GM13976 (cell line): ENCODE measurements around the gene NTM.

Experiments
- DNase-seq: peaks from one replicate; pipeline ENCODE4 v3.0.0; 2012; ENCODE audit warnings: low spot score
- CTCF ChIP-seq: IDR thresholded peaks from 2 replicates; pipeline ENCODE4 v1.5.1; 2012; ENCODE audit warnings: borderline replicate concordance, mild to moderate bottlenecking; ENCODE audit not compliant: insufficient read depth; ENCODE audit errors: extremely low read depth, missing control alignments, control extremely low read depth
- in situ Hi-C: fragments of 300-500 bp; cut with MboI; formaldehyde crosslinking; loops from one replicate; pipeline ENCODE4 v1.12.0; 2022; ENCODE audit warnings: low sequenced_read_pairs, mixed read lengths, inconsistent platforms; ENCODE audit not compliant: unreplicated experiment

Gene NTM

GRCh38 chr11:132171031-132171430, 800.6 kb downstream of the NTM start:
- DNase-seq, result no peak
- TF ChIP-seq CTCF, result no peak
- in situ Hi-C loops, result no loop called here

- in situ Hi-C loops, result no loop called here
- no peak for DNase-seq
- no peak for TF ChIP-seq CTCF
Observed at GRCh38 chr11:132174362-132175255, 804.2 kb downstream of the NTM start.

DNA sequence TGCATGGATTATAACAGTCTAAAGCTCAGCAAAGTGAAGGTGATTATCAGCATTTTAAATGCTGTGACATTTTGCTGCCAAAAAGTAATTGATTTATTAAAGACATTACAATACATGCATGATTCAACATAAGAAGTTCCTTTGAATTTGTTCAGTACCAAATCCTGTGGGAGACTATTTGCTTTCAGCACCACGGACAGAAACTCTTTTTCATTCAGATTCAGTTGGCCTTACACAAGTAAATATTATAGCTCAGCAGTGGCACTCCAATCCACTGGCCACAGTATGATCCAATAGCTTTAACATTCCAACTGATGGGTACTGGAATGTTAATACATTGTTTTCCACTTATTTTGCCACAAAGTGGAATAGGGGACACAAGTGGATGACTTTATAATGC, 806.7 kb downstream of the NTM start:
- no peak for DNase-seq
- in situ Hi-C loops, result no loop called here

DNA sequence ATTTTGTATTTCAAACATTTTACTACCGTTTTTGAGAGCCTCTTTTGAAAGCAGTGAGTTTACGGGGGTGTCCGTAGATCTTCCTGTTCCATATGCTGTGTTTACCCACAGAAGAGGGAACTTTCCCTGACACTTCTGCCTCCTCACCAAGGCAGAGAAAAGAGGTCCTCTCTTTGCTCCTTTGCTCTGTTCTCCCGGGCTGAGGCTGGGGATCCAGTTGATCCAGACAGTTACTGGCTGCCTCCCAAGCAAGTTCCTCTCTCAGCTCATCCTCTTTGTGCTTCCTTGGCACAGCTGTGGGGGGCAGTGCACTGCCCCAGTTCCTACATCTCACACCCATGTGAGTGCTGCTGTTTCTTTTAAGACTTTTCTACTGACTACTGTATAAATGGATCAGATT, 813.7 kb downstream of the NTM start:
- no peak for DNase-seq
- TF ChIP-seq CTCF, result no peak
- in situ Hi-C loops, result no loop called here

More for the DNA sequence above, 806.7 kb downstream of the NTM start:
- TF ChIP-seq CTCF, result no peak

DNA sequence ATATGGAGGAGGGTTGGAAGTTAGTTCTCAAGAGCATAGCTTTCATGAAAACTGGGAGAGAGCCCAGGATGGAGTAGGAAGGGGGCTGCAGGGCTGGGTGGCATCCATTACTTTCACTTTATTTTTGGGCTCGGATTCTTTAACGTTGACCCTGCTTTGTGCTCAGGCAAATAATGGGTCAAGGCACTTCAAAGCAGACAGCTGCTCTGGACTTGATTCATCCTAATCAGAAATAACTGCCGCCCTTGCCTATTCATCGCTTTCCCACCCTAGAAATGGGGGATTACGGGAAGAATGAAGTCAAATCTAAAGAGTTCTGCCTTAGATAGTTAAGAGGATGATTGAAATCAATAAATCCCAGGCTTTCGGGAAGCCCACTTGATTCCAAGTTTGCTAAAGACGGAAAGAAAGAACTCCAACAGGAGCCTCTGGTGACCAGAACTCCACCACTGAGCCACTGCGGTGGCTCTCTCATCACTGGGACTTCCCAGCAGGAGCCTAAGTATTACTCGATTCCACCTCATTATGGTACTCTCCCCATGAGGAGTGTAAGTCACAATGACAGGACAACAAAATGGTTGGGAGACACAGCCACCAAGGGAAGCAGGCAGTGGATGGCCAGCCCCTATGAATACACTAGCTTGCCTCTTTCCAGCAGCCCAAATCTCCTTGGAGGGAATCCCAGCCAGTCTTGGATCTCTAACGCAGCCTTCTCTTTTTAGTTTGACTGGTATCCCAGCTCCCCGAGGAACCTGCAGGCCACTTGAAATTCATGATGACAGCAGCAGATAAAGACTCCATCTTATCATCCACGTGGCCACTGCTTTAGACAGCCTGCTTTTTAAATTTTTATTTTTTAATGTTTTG, 815.5 kb downstream of the NTM start:
- TF ChIP-seq CTCF, result no peak
- in situ Hi-C loops, result no loop called here
- no peak for DNase-seq

- in situ Hi-C loops, result no loop called here
- TF ChIP-seq CTCF, result no peak
- no peak for DNase-seq
Observed at GRCh38 chr11:132186699-132187098, 816.3 kb downstream of the NTM start.
